Ascending aorta (tissue), 2 donors: ENCODE results near the gene ACY1. TPM values are rescaled to one million over a fixed set of nuclear protein-coding genes. Genes with fewer than 3 reads are reported as not detected.

Source experiments
- DNase-seq, 2 donors: peaks; one replicate each; pipeline ENCODE4 v3.0.0-alpha.2; 2019; ENCODE audit warnings: low spot score in 2 of 2
- H3K27ac ChIP-seq, 2 donors: fragments of 200-600 bp; sonication (generic); one replicate each; pipeline ENCODE4 v1.5.1; 2016 to 2017; ENCODE audit warnings: mild to moderate bottlenecking in 1 of 2
- H3K27me3 ChIP-seq: fragments of 200-600 bp; sonication (generic); one replicate; pipeline ENCODE4 v1.5.1; 2017
- H3K36me3 ChIP-seq, 2 donors: fragments of 200-600 bp; sonication (generic); one replicate each; pipeline ENCODE4 v1.5.1; 2016
- H3K4me1 ChIP-seq, 2 donors: fragments of 200-600 bp; sonication (generic); one replicate each; pipeline ENCODE4 v1.5.1; 2016 to 2017; ENCODE audit warnings: mild to moderate bottlenecking in 1 of 2
- H3K4me3 ChIP-seq, 2 donors: fragments of 200-600 bp; sonication (generic); one replicate each; pipeline ENCODE4 v1.5.1; 2016 to 2017; ENCODE audit warnings: mild to moderate bottlenecking in 1 of 2
- H3K9me3 ChIP-seq, 2 donors: fragments of 200-600 bp; sonication (generic); one replicate each; pipeline ENCODE4 v1.5.1; 2016
- intact Hi-C: fragments of 100-400 bp; cut with DNase I; formaldehyde crosslinking; loops from one replicate; pipeline ENCODE4 v1.15.1; 2023
- total RNA-seq: library from RNA; depleted of rRNA; stranded (reverse); fragments of >200 nt; gene quantifications from one replicate; pipeline ENCODE4 v1.1.0, GENCODE V29; 2016
- TF ChIP-seq, protein P1 (sequence below), 3 experiments: fragments of 200-600 bp in 2 of 3; fragments of 450-650 bp in 1 of 3; sonication (generic) in 2 of 3; IDR thresholded peaks; one replicate each; pipeline ENCODE4 v1.5.1; 2016 to 2019; ENCODE audit warnings: antibody characterized with exemption in 3 of 3, mild to moderate bottlenecking in 1 of 3, moderate library complexity in 1 of 3

ACY1 gene
- total RNA-seq, 1 donor from 2014 or later, result 94.0 TPM

DNA sequence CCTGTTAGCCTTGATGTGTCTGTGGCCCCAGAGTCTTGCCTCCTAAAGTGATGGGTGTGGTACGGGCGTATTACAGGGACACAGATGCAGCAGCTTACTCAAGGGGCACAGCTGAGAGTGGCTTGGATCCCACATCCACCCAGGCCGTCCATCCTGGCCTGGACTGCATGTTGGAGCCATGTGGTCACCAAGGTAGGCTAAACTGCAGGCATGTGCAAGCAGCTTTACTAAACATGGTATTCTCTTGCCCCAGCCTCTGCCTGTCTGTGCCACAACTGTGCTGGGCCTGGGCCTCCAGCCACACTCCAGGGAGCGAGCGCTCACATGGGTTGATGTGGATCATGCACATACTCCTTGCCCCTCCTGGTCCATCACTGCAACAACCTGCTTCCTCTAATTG, 34.2 kb upstream of the ACY1 start:
- H3K4me3 ChIP-seq, result no peak overlapping the region
- no peaks in the 10 kb centered on the region for H3K4me1 ChIP-seq
- TF ChIP-seq, protein P1, sequence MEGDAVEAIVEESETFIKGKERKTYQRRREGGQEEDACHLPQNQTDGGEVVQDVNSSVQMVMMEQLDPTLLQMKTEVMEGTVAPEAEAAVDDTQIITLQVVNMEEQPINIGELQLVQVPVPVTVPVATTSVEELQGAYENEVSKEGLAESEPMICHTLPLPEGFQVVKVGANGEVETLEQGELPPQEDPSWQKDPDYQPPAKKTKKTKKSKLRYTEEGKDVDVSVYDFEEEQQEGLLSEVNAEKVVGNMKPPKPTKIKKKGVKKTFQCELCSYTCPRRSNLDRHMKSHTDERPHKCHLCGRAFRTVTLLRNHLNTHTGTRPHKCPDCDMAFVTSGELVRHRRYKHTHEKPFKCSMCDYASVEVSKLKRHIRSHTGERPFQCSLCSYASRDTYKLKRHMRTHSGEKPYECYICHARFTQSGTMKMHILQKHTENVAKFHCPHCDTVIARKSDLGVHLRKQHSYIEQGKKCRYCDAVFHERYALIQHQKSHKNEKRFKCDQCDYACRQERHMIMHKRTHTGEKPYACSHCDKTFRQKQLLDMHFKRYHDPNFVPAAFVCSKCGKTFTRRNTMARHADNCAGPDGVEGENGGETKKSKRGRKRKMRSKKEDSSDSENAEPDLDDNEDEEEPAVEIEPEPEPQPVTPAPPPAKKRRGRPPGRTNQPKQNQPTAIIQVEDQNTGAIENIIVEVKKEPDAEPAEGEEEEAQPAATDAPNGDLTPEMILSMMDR (IDR thresholded peaks at IDR 0.05), result no peak
- H3K27me3 ChIP-seq, result no peaks in the 10 kb centered on the region
- no peaks in the 10 kb centered on the region for H3K9me3 ChIP-seq
- peaks cover 0 to 7% of the 10 kb centered on the region in 2 donors for H3K36me3 ChIP-seq
- DNase-seq, result no peak
- intact Hi-C loops, result loop anchor here (10.0 kb wide), 2 partner anchors 564 to 756 kb away; partner anchors contain the start of genes GLT8D1, MANF and SPCS1
- H3K27ac ChIP-seq, result no peak overlapping the region

DNA sequence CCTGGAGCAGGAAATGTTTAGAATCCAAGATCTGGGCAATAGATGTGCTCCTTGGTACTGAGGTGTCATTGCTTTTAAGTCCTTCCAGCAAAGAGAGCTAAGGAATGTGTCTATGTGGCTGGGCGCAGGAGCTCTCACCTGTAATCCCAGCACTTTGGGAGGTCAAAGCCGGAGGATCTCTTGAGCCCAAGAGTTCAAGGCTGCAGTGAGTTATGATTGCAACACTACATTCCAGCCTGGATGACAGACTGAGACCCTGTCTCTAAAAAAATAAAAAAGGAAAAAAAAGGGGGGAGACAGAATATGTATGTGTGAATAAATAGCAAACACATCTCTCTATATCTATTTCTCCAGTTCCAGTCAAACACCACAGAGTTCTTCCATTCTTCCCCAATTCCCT, 32.4 kb upstream of the ACY1 start:
- intact Hi-C loops, result no loop called here
- TF ChIP-seq, protein P1 (IDR thresholded peaks at IDR 0.05), result no peak
- H3K9me3 ChIP-seq, result no peaks in the 10 kb centered on the region
- H3K4me3 ChIP-seq, result no peak overlapping the region
- no peaks in the 10 kb centered on the region for H3K27me3 ChIP-seq
- peaks cover 0 to 7% of the 10 kb centered on the region in 2 donors for H3K36me3 ChIP-seq
- H3K4me1 ChIP-seq, result no peaks in the 10 kb centered on the region
- no peak overlapping the region for H3K27ac ChIP-seq
- no peak for DNase-seq

DNA sequence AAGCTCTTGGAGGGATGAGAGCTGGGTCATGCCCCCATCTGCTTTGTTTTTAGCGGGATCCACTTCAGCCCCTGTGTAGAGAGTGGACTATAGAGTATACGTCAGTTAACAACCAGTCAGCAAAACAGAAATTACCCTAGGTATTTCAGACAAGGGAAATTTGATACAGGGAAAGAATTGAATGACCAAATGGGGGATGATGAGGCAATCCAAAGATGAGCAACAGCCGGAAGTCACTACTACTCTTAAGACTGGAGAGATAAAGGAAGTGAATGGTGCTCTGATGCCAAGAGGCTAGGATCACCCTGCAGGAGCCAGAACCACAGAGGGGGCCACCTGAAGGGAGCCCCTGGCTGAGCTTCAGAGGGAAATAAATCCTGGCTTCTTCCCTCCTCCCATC, 29.9 kb upstream of the ACY1 start:
- Histone ChIP-seq H3K4me3 (no peak overlapping the region), H3K27ac (no peak overlapping the region), H3K4me1 (peaks cover 2 to 6% of the 10 kb centered on the region in 2 donors), H3K27me3 (no peaks in the 10 kb centered on the region), H3K9me3 (no peaks in the 10 kb centered on the region), H3K36me3 (peaks cover 8 to 11% of the 10 kb centered on the region in 2 donors)
- TF ChIP-seq, protein P1 (IDR thresholded peaks at IDR 0.05), result no peak
- intact Hi-C loops, result no loop called here
- DNase-seq, result no peak

DNA sequence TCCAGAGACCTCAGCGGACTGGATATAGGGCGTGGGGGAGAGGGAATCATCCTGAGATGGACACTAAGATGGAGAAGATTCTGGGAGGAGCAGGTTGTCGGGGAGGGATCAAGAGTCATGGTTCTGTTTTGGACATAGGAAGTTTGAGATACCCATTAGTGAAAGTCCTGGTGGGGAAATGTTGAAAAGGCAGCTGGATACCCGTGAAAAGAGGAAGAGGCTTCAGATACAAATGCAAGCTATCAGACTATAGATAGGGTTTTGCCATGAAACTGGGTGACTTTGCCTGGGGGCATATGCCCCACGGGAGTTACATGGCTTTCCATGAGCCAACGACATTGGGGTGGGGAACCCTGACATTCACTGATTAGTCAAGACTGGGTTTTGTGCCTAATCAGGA, 29.2 kb upstream of the ACY1 start:
- TF ChIP-seq, protein P1 (IDR thresholded peaks at IDR 0.05), result no peak
- no peaks in the 10 kb centered on the region for H3K9me3 ChIP-seq
- peaks cover 14 to 15% of the 10 kb centered on the region in 2 donors for H3K36me3 ChIP-seq
- H3K4me3 ChIP-seq, result no peak overlapping the region
- no peak for DNase-seq
- H3K27ac ChIP-seq, result no peak overlapping the region
- no peaks in the 10 kb centered on the region for H3K27me3 ChIP-seq
- intact Hi-C loops, result no loop called here
- peaks cover 2 to 6% of the 10 kb centered on the region in 2 donors for H3K4me1 ChIP-seq

DNA sequence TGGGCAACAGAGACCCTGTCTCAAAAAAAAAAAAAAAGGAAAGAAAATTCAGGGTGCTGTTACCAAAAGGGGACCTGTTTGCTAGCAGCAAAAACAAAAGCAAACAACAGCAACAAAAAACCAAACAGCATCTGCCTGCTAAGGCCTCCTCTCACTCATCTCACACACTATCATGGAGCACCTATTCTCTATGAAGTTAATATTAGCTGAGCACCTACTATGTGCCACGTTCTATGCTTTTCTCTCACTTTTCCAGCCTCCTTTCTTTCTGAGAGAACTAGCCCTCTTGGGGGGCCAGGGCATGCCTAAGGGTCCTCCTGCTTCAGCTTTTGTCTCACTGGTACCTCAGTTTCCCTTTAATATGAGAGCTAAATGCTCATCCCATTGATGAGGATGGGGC, 28.6 kb upstream of the ACY1 start:
- H3K9me3 ChIP-seq, result no peaks in the 10 kb centered on the region
- H3K4me3 ChIP-seq, result no peak overlapping the region
- H3K4me1 ChIP-seq, result peaks cover 2 to 6% of the 10 kb centered on the region in 2 donors
- H3K36me3 ChIP-seq, result peaks cover 18 to 21% of the 10 kb centered on the region in 2 donors
- no peak overlapping the region for H3K27ac ChIP-seq
- TF ChIP-seq, protein P1 (IDR thresholded peaks at IDR 0.05), result no peak
- no peaks in the 10 kb centered on the region for H3K27me3 ChIP-seq
- DNase-seq, result no peak
- intact Hi-C loops, result no loop called here
